HEK293 (cell line): Measurements from ENCODE around the gene TNS1.

ENCODE experiments used
- CTCF ChIA-PET: fragments of 350-600 bp; formaldehyde crosslinking; extraction: SDS; loops from one replicate; lab custom pipeline; 2021; ENCODE audit warnings: antibody characterized with exemption; lab: Yijun Ruan, JAX
- POLR2A ChIA-PET: fragments of 300-600 bp; formaldehyde crosslinking; extraction: SDS; loops from one replicate; lab custom pipeline; 2020; ENCODE audit warnings: antibody characterized with exemption, inconsistent platforms; lab: Yijun Ruan, JAX
- H3K27ac ChIP-seq: fragments of 200-500 bp; sonication (Bioruptor generic); 2 replicates; pipeline ENCODE4 v1.5.1; 2014; ENCODE audit warnings: low read depth, low read length, control low read depth, inconsistent platforms; ENCODE audit errors: extremely low read depth
- H3K36me3 ChIP-seq, 2 experiments: fragments of 200-500 bp in 1 of 2; sonication (Bioruptor generic) in 1 of 2; 1 replicate in 1 of 2; 2 replicates in 1 of 2; pipeline ENCODE4 v1.5.1; 2014 to 2017; ENCODE audit warnings: inconsistent platforms in 2 of 2, low read length in 2 of 2; ENCODE audit not compliant: control insufficient read depth in 2 of 2, insufficient read depth in 1 of 2
- H3K4me1 ChIP-seq: fragments of 200-500 bp; sonication (Bioruptor generic); 2 replicates; pipeline ENCODE4 v1.5.1; 2014; ENCODE audit warnings: mild to moderate bottlenecking, low read length, inconsistent platforms; ENCODE audit not compliant: control insufficient read depth, insufficient read depth
- H3K4me3 ChIP-seq: 2 replicates; pipeline ENCODE4 v1.5.1; 2011; ENCODE audit warnings: low read depth, mild to moderate bottlenecking, control low read depth, low read length, moderate library complexity
- H3K9me3 ChIP-seq: fragments of 200-500 bp; sonication (Bioruptor generic); 2 replicates; pipeline ENCODE4 v1.5.1; 2014; ENCODE audit warnings: low read depth, low read length, inconsistent platforms; ENCODE audit not compliant: control insufficient read depth, insufficient read depth
- EGR2 ChIP-seq: fragments of 450-650 bp; formaldehyde crosslinking; IDR thresholded peaks from 2 replicates; pipeline ENCODE4 v1.5.1; 2016; ENCODE audit warnings: low read depth, missing biosample characterization, missing genetic modification characterization
- GLIS2 ChIP-seq: fragments of 450-650 bp; formaldehyde crosslinking; IDR thresholded peaks from 2 replicates; pipeline ENCODE4 v1.5.1; 2016; ENCODE audit warnings: missing biosample characterization, missing genetic modification characterization
- IKZF3 ChIP-seq: fragments of 450-650 bp; IDR thresholded peaks from 2 replicates; pipeline ENCODE4 v1.5.0; 2018; ENCODE audit warnings: missing biosample characterization, mild to moderate bottlenecking, missing genetic modification characterization, moderate library complexity
- MEIS1 ChIP-seq: sonication (generic); formaldehyde crosslinking; IDR thresholded peaks from 2 replicates; pipeline ENCODE4 v1.8.1; 2022; ENCODE audit warnings: missing genetic modification reagents, mild to moderate bottlenecking, borderline replicate concordance
- MZF1 ChIP-seq: fragments of 450-650 bp; formaldehyde crosslinking; IDR thresholded peaks from 2 replicates; pipeline ENCODE4 v1.5.1; 2017; ENCODE audit warnings: missing biosample characterization, missing genetic modification characterization, borderline replicate concordance
- SALL2 ChIP-seq: fragments of 450-650 bp; formaldehyde crosslinking; IDR thresholded peaks from 2 replicates; pipeline ENCODE4 v1.5.0; 2017; ENCODE audit warnings: missing biosample characterization, mild to moderate bottlenecking, missing genetic modification characterization, borderline replicate concordance
- TSHZ1 ChIP-seq: fragments of 450-650 bp; formaldehyde crosslinking; IDR thresholded peaks from 2 replicates; pipeline ENCODE4 v1.5.1; 2016; ENCODE audit warnings: missing biosample characterization, missing genetic modification characterization, borderline replicate concordance
- YY1 ChIP-seq: fragments of 450-650 bp; formaldehyde crosslinking; IDR thresholded peaks from 2 replicates; pipeline ENCODE4 v1.5.1; 2018; ENCODE audit warnings: missing biosample characterization, missing genetic modification characterization
- ZBTB26 ChIP-seq: fragments of 450-650 bp; formaldehyde crosslinking; optimal IDR thresholded peaks from 2 replicates; pipeline ENCODE3; 2016; ENCODE audit warnings: missing biosample characterization, mild to moderate bottlenecking, missing genetic modification characterization
- ZNF114 ChIP-seq: fragments of 450-650 bp; formaldehyde crosslinking; IDR thresholded peaks from 2 replicates; pipeline ENCODE4 v1.5.0; 2017; ENCODE audit warnings: missing biosample characterization, missing genetic modification characterization
- ZNF16 ChIP-seq: fragments of 450-650 bp; formaldehyde crosslinking; IDR thresholded peaks from 2 replicates; pipeline ENCODE4 v1.5.1; 2016; ENCODE audit warnings: low read depth, missing biosample characterization, missing genetic modification characterization
- ZNF174 ChIP-seq: fragments of 450-650 bp; formaldehyde crosslinking; IDR thresholded peaks from 2 replicates; pipeline ENCODE4 v1.5.0; 2017; ENCODE audit warnings: missing biosample characterization, mild to moderate bottlenecking, missing genetic modification characterization
- ZNF211 ChIP-seq: fragments of 450-650 bp; formaldehyde crosslinking; IDR thresholded peaks from 2 replicates; pipeline ENCODE4 v1.5.1; 2016; ENCODE audit warnings: low read depth, missing biosample characterization, missing genetic modification characterization
- ZNF266 ChIP-seq: fragments of 450-650 bp; formaldehyde crosslinking; IDR thresholded peaks from 2 replicates; pipeline ENCODE4 v1.5.1; 2016; ENCODE audit warnings: missing biosample characterization, missing genetic modification characterization, low read depth
- ZNF366 ChIP-seq: fragments of 450-650 bp; formaldehyde crosslinking; conservative IDR thresholded peaks from 2 replicates; pipeline ENCODE4 v1.5.1; 2016; ENCODE audit warnings: missing biosample characterization, missing genetic modification characterization
- ZNF398 ChIP-seq: fragments of 450-650 bp; formaldehyde crosslinking; IDR thresholded peaks from 2 replicates; pipeline ENCODE4 v1.5.1; 2017; ENCODE audit warnings: missing biosample characterization, missing genetic modification characterization
- ZNF48 ChIP-seq: fragments of 450-650 bp; formaldehyde crosslinking; IDR thresholded peaks from 2 replicates; pipeline ENCODE4 v1.5.1; 2016; ENCODE audit warnings: missing biosample characterization, missing genetic modification characterization
- ZNF518A ChIP-seq: fragments of 450-650 bp; formaldehyde crosslinking; conservative IDR thresholded peaks from 2 replicates; pipeline ENCODE4 v1.5.1; 2016; ENCODE audit warnings: low read depth, missing biosample characterization, missing genetic modification characterization
- ZNF555 ChIP-seq: fragments of 450-650 bp; formaldehyde crosslinking; conservative IDR thresholded peaks from 2 replicates; pipeline ENCODE4 v1.5.1; 2017; ENCODE audit warnings: missing biosample characterization, mild to moderate bottlenecking, missing genetic modification characterization, inconsistent platforms
- ZNF624 ChIP-seq: fragments of 450-650 bp; formaldehyde crosslinking; IDR thresholded peaks from 2 replicates; pipeline ENCODE4 v1.5.1; 2017; ENCODE audit warnings: missing biosample characterization, missing genetic modification characterization
- ZNF664 ChIP-seq: fragments of 450-650 bp; formaldehyde crosslinking; IDR thresholded peaks from 2 replicates; pipeline ENCODE4 v1.5.1; 2016; ENCODE audit warnings: missing biosample characterization, missing genetic modification characterization
- ZNF707 ChIP-seq: fragments of 450-650 bp; formaldehyde crosslinking; IDR thresholded peaks from 2 replicates; pipeline ENCODE4 v1.5.1; 2016; ENCODE audit warnings: missing biosample characterization, missing genetic modification characterization

TNS1 gene

GRCh38 chr2:217774232-217774631 is 228.6 kb downstream of the TNS1 start (continued):
- TF ChIP-seq ZNF624 (tag by site-specific recombination), result no peak

GRCh38 chr2:217773539-217773938 is 229.3 kb downstream of the TNS1 start:
- TF ChIP-seq ZNF114 (no peak), GLIS2 (no peak), ZNF398 (tag by site-specific recombination) (no peak), IKZF3 (tag by site-specific recombination) (no peak), ZBTB26 (tag by site-specific recombination) (no peak), ZNF555 (tag by site-specific recombination) (no peak), MZF1 (tag by site-specific recombination) (no peak), EGR2 (tag by site-specific recombination) (no peak), TSHZ1 (tag by site-specific recombination) (no peak), ZNF48 (no peak), YY1 (tag by site-specific recombination) (no peak), ZNF211 (tag by site-specific recombination) (no peak), ZNF366 (no peak), MEIS1 (no peak), SALL2 (tag by site-specific recombination) (no peak), ZNF664 (tag by site-specific recombination) (no peak), ZNF707 (tag by site-specific recombination) (no peak), ZNF174 (tag by site-specific recombination) (no peak)
- POLR2A ChIA-PET, result no interaction called here
- Histone ChIP-seq H3K4me1 (no peaks in the 10 kb centered on the region), H3K27ac (no peak overlapping the region), H3K9me3 (no peaks in the 10 kb centered on the region), H3K36me3 (no peaks in the 10 kb centered on the region), H3K4me3 (no peak overlapping the region)
- CTCF ChIA-PET, result interaction anchor here (2.8 kb wide), 1 partner anchor 12 kb away, joined by 17 read pairs; no protein-coding TSS in a partner anchor

GRCh38 chr2:217766356-217766755 is 236.4 kb downstream of the TNS1 start:
- Histone ChIP-seq H3K9me3 (no peaks in the 10 kb centered on the region; the same call in 1 of the 2 replicates), H3K4me3 (no peak overlapping the region), H3K4me1 (no peaks in the 10 kb centered on the region), H3K36me3 (no peaks in the 10 kb centered on the region), H3K27ac (no peak overlapping the region)
- POLR2A ChIA-PET, result no interaction called here
- CTCF ChIA-PET, result interaction anchor here (0.8 kb wide), 1 partner anchor 12 kb away, joined by 3 read pairs; no protein-coding TSS in a partner anchor
- TF ChIP-seq ZNF266 (tag by site-specific recombination) (no peak), ZNF518A (no peak), ZNF16 (tag by site-specific recombination) (no peak), ZNF555 (tag by site-specific recombination) (no peak)
